ENCODE measurements around the gene KRTAP6-1.

DNA sequence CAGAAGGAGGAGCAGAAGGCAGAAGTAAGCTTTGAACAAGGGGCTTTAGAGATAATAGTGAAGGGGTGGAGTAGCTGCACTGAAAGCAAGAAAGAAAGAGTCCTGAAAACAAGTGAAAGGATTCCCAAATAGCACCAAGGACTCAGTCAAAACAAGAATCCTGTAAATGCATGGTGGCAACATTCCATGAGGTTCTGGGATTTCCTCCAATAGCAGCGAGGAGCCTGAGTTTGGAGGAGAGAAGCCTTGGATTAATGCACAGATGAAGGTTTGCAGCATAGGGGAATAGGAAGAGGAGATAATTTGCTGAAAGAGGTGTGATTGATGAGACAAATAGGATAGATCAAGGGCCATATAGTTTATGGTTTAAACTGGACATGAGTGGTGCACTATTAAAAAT lies 34.4 kb downstream of the KRTAP6-1 start:
- TF ChIP-seq POLR2A (IDR thresholded peaks at IDR 0.05): no peak
- TF ChIP-seq, protein P1, sequence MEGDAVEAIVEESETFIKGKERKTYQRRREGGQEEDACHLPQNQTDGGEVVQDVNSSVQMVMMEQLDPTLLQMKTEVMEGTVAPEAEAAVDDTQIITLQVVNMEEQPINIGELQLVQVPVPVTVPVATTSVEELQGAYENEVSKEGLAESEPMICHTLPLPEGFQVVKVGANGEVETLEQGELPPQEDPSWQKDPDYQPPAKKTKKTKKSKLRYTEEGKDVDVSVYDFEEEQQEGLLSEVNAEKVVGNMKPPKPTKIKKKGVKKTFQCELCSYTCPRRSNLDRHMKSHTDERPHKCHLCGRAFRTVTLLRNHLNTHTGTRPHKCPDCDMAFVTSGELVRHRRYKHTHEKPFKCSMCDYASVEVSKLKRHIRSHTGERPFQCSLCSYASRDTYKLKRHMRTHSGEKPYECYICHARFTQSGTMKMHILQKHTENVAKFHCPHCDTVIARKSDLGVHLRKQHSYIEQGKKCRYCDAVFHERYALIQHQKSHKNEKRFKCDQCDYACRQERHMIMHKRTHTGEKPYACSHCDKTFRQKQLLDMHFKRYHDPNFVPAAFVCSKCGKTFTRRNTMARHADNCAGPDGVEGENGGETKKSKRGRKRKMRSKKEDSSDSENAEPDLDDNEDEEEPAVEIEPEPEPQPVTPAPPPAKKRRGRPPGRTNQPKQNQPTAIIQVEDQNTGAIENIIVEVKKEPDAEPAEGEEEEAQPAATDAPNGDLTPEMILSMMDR (IDR thresholded peaks at IDR 0.05): no peak

All from right lobe of liver (tissue), 4 donors.